Neural cell (in vitro differentiated cells): Measurements from ENCODE around the gene E2F1.

Experiments used
- MXI1 ChIP-seq: fragments of 450-650 bp; conservative IDR thresholded peaks from 2 replicates; pipeline ENCODE4 v1.6.1; 2014; ENCODE audit warnings: antibody characterized with exemption, mild to moderate bottlenecking; ENCODE audit not compliant: poor library complexity, severe bottlenecking
- TF ChIP-seq, protein P1 (sequence below): fragments of 450-650 bp; IDR thresholded peaks from 2 replicates; pipeline ENCODE4 v1.5.1; 2014; ENCODE audit warnings: antibody characterized with exemption, mild to moderate bottlenecking, moderate library complexity; ENCODE audit not compliant: poor library complexity, severe bottlenecking

DNA sequence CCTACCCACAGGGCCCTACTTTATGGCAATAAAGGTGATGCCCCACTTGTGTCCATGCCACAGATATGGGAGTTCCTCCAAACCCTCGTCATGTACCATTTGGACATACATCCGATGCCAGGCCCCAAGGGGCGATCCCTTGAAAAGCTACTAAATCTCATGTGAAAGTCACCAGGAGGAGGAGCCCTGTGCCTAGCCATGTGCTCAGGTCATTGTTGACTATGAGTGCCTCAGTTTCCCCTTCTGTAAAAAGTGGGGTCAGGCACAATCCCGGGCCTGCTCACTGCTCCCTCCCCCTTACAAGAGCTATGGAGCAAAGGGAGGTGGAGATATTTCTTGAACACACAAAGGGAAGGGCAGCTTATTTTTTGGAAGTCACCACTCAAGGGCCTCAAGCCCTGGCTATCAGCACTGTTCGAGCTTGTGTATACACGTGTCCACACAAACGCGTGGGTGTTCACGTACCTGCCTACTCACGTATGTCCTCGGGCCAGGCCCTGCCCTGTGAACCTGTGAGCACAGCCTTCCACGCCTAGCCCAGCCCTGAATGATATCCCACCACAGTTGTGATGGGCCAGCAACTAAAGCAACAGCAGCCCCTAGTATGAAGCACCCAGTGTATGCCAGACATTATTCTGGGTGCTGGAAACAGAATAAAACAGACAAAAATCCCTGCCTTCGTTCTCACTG, 17.6 kb downstream of the E2F1 start:
- TF ChIP-seq, protein P1, sequence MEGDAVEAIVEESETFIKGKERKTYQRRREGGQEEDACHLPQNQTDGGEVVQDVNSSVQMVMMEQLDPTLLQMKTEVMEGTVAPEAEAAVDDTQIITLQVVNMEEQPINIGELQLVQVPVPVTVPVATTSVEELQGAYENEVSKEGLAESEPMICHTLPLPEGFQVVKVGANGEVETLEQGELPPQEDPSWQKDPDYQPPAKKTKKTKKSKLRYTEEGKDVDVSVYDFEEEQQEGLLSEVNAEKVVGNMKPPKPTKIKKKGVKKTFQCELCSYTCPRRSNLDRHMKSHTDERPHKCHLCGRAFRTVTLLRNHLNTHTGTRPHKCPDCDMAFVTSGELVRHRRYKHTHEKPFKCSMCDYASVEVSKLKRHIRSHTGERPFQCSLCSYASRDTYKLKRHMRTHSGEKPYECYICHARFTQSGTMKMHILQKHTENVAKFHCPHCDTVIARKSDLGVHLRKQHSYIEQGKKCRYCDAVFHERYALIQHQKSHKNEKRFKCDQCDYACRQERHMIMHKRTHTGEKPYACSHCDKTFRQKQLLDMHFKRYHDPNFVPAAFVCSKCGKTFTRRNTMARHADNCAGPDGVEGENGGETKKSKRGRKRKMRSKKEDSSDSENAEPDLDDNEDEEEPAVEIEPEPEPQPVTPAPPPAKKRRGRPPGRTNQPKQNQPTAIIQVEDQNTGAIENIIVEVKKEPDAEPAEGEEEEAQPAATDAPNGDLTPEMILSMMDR = no peak
- TF ChIP-seq MXI1 = no peak
